GM19467 (cell line): Measurements from ENCODE around the gene KCNAB2.

ENCODE experiments used
- ATAC-seq: cut with Tn5 transposase; IDR thresholded peaks from one replicate; pipeline ENCODE4 v1.9.1; 2021; ENCODE audit warnings: mild to moderate bottlenecking, moderate library complexity; ENCODE audit not compliant: unreplicated experiment

The KCNAB2 gene

DNA sequence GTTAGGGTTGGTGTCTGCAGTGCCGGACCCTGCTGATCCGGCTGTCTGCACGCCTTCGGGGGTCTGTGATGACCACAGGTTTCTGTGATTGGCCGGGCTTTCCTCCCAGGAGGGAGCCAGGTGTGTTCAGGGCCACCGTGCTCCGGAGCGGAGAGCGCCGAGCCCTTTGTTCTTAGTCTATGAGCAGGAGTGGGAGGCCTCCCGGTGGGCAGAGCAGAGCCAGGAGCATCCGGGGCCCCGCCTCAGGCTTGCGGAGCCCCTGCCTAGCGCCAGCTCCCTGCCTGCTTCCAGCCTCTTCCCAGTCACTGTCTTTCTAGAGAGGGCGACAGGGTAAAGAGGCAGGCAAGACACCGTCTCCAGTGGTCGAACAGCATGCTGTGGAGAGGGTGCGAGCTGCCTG is 31.8 kb downstream of the KCNAB2 start:
- no peak for ATAC-seq

DNA sequence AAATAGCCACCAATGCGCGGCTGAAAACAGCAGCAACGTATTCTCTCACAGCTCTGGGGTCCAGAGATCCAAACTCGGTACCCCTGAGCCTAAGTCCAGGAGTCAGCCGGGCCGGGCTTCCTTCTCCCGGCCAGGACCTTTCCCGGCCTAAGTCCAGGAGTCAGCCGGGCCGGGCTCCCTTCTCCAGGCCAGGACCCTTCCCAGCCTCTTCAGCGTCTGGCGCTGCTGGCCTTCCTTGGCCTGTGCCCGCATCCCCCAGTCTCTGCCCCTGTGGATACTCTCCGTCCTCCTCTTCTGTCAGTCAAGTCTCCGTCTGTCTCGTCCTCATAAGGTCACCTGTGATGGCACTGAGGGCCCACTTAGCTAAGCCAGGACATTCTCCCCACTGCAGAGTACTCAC is 32.2 kb downstream of the KCNAB2 start:
- ATAC-seq: no peak

DNA sequence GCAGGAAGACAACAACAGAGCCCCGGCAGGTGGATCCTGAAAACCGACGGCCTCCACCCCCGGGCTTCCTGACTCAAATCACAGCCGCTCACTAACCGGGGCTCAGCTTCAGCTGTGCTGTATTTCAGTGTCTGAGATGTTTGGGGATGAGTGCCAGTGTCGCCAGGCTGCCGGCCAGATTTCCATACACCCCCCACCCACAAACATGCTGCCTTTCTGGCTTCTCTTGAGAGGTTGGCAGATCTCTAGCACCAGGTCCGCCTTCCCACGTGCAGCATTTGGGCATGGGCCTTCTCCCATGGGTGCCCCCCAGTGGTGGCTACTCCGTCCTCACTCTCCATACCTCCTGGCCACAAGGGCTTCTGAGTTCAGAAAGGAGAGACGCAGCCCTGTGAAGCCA is 34.8 kb downstream of the KCNAB2 start:
- no peak for ATAC-seq

DNA sequence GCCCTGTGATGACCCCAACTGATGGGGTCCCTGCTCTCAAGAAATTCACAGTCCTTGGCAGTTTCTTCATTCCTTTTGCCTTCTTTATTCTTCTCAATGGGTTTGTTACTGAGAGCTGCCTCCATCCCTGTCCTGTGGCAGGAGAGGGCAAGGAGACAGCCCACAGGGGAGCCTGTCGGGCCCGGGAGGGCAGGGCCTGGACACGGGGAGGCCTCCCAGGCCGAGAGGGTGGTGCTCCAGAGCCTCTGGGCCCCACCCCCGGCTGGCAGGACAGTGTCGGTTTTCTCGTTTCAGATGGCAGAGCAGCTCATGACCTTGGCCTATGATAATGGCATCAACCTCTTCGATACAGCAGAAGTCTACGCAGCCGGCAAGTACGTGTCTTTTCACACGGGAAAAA is 36.2 kb downstream of the KCNAB2 start:
- ATAC-seq: no peak

DNA sequence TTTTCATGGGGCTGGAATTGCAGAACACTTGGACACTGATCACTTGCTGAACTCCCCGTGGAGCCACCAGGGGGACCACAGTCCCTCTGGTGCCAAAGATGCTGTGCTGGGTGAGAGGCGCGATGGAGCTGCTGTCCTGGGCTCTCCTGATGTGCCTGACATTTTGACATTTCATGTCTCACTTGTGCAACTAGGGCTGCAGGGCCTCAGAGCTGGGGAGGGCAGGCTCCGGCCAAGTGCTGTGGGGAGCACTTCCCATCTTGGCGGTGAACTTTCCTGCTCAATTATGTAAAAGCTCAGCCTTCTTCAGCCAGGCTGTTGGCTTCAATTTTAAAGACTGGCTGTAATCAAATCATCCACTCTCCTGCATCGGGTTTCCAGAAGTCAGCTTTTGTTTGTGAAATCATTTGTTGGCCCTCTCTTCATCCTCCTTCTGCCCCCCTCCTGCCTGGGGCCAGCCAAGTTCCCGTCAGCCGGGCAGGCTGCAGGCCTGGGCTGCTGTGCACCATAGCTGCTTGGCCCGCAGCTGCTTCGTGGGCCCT is 36.8 kb downstream of the KCNAB2 start:
- no peak for ATAC-seq

DNA sequence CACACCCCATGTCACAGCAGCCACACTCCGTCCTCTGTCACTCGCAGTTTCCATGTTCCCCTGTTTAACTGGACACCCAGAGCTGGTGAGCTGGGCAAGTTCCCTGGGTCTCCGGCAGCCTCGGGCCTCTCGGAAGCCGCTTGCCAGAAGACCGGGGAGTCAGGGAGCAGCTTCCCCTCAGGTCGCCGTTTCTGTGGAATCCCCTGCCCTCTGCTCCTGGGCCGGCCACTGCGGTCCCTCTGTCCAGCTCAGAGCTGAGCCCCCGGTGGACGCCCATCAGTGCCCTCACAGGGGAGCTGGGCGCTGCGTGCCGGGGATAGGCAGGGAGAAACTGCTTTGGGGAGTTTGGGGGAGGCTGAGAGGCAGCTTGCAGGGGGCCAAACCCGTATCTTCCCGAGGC is 37.7 kb downstream of the KCNAB2 start:
- no peak for ATAC-seq

DNA sequence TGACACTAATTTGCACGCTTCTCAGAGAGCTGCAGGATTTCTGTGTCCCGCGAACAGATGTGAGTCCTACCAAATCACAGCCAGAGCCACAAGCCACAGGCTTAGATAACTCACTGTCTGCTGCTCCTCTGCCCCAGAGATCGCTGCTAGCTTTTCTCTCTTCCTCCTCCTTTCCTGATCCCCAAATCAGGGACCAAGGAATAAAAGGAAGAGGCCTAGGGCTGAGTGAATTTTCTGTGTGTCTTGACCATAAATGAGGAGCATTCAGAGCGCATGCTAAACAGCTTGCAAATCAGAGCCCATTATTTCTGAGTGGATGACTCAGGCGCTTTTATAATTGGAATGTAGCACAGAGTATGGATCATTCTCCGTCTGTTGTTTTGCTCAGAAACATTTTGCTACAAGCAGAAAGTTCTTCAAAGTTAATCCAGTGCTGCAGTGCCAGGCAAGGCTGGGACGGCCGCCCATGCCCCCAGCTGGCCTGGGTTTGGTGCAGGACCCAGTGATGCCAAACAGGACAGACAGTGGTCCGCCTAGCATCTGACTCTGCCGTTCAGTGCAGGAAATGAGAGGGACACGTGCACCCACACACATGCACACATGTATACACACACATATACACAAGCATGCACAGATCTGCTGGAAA is 38.2 kb downstream of the KCNAB2 start:
- no peak for ATAC-seq

DNA sequence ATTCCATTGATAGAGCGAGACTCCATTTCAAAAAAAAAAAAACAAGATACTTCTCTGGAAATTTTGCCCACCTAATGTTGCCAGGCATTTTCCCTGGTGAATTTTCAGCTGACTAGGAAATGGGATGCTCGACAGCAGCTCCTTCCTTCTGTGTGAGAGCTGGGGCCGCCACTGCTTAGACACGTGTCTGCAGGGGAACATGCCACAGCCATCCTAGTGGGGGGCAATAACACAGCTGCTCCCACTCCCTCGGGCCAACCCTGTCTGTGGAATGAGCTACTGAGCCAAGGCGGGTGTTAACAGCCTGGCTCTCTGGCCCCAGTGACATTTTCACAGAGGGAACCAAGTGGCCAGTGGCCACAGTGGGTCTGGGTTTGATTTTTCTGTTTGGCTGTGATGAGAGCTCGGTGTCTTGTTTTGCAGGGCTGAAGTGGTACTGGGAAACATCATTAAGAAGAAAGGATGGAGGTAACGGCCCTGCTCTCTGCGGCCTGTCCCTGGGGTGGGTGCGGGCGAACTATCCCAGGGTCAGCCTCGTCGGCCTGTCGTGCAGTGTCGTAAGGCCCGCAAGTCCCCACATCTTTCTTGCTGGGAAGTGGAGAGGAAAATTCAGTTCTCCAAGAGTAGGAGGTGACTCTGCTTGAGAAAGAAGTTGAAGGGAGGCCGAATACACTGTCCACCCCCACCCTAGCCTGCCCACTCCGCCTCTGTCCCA is 39.2 kb downstream of the KCNAB2 start:
- ATAC-seq: no peak

DNA sequence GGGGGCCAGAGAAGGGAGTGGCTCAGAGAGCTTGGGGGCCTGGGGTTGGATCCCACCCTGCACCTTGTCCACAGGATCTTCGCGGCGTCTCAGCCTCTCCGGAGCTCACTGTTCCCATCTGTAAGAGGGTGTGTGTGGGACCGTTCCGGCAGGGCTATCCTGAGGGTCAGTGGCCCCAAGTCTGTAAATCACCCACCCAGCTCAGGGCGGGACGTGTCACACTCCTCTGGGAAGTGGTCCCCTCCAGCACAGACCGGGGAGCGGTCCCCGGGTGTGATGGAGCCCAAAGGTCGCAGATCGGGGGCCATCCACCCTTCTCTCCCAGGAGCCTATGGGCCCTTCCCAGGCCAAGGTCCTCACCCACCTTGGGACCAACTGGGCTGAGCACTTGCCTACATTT is 40.0 kb downstream of the KCNAB2 start:
- ATAC-seq: no peak

DNA sequence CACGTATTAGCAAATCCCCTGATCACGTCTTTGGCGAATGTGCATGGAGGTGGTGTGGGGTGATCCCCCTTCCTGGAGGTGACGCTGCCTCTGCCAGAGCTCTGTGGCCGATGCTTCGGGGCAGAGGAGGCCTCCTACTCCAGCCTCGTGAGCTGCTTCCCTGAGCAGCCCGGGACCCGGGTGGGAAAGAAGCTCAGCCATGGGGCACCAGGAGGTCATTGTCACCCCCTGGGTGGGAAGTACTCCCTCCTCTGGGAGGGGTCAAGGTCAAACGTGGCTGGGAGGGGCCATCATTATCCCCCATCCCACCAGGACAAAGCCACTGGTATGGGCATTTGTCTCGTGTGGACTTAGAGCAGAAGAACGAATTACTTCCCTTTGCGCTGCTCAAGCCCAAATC is 40.7 kb downstream of the KCNAB2 start:
- no peak for ATAC-seq

DNA sequence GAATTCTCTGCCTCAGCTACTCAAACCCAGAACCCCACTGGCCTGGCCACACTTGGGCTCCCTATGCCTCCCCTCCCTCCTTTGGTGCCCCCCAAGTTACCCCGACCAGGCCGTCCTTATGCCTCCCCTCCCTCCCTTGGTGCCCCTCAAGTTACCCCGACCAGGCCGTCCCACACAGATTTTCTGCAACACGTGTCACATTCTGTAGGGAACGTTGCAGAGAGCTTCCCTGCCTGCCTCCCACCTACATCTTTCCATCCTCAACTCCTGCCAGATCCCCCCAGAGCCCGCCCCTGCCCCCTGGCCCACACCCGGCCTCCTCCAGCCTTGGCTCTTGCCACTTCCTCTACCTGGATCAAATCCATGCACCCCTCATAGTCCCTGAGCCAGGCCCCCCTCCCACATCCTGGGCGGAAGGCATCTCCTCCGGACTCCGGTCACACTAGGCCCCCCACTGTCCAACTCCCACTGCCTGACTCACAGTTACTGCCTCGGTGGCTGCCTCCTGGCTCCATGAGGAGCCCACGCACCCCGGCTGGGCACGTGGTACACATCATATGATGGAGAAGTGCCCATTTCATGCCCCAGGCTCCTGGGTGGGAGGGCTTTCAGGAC is 41.2 kb downstream of the KCNAB2 start:
- ATAC-seq: no peak

DNA sequence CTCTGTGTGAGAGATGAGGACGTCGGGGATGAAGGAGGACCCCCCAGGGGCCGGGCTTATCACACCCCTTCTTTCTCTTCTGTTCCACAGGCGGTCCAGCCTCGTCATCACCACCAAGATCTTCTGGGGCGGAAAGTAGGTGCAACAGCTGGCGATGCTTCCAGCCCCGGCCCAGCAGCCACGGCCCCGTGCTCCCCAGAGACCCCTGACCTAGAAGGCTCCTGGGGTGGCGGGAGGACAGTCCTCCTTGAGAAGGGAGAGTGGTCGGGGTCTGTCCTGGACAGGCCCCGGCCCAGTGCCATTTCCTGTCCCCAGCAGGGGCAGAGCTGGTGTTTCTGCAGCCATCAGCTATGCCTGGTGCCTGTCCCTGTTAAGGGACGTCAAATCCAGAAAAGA is 41.7 kb downstream of the KCNAB2 start:
- no peak for ATAC-seq

DNA sequence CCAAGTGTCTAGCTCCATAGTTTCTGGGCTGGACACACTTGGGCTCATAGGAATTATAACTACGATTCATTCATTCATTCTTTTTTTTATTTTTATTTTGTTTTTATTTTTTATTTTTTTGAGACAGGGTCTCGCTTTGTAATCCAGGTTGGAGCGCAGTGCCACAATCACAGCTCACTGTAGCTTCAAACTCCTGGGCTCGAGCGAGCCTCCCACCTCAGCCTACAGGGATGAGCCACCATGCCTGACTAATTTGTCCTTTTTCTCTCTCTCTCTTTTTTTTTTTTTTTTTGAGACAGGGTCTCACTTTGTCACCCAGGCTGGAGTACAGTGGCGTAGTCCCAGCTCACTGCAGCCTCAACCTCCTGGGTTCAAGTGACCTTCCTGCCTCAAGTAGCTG is 42.3 kb downstream of the KCNAB2 start:
- ATAC-seq: no peak

DNA sequence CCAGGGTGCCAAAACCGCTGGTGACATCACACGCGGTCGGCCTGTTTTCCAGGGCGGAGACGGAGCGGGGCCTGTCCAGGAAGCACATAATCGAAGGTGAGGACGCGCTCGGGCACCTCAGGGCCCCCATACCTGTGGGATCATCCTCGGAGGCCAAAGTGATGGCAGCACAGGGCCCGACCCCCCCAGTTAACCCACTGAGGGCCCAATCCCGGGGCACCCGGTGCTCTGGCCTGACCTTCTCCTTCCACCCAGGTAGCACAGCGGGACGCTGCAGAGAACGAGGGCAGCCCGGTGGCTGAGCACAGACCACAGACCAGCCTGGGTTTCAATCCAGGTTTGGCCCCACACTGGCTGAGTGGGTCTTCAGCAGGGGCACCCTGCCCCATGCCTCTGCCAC is 43.3 kb downstream of the KCNAB2 start:
- ATAC-seq: no peak

DNA sequence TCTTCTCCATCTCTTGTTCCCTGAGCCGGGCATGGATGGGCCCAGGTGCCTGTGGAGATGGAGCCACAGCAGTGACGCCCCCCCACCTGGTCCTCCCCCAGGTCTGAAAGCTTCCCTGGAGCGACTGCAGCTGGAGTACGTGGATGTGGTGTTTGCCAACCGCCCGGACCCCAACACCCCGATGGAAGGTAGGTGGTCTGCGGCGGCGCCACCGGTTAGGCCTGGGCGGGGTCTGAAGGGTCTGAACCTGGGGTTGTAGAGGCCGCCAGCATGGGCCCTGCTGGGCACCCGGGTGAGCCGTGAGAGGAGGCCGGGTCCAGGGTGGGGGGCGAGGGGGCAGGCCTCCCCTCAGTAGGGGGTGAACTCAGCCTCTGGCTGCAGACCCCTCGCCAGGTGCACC is 44.6 kb downstream of the KCNAB2 start:
- no peak for ATAC-seq

DNA sequence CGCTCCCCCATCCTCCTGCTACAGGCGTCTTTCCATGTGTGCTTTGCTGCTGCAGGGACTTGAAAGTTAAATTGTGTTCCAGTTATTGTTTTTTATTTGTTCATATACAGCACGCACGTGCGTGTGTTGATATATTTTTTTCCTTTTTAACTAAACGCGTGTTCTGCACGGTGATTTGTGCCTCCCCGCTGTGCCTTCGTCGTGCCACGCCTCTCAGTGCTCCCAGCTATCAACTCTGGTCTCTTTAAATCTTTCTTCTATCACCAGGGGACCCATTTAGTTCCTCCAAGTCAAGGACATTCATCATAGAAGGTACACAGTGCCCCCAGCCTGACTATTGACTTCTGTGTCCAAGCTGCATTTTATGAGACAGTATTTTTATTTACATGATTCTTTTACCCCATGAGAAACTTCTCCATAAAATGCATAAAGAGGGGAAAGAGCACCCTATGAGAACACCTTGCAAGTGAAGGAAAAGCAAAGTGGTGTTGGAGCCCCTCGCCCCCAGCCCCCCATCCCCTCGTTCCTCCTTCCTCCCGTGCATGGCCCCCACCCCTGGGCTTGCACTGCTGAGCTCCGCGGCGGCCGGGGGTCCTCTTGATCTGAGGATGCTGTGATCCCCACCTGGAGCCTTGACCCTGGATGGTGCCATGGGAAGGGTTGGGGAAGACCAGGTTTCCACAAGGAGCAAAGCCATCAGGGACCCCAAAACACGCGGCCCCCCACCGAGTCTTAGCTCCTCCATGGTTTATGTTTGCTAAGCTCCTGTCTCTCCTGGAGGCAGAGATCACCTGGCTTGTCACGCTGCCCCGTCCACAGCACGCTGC is 45.5 kb downstream of the KCNAB2 start:
- ATAC-seq: no peak

DNA sequence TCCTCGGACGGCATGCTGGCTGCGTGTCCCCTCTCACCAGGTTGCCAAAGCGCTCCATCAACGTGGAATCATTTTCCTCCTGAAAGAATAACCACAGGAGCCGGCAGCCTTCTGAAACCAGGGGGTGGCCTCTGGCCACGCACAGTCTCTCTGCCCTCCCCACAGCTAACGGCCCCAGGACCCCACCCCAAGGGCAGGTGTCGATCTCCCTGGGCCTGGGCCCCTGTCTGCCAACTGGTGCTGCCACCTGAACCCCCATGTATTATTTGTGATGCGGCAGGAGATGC is 46.1 kb downstream of the KCNAB2 start:
- ATAC-seq: no peak

DNA sequence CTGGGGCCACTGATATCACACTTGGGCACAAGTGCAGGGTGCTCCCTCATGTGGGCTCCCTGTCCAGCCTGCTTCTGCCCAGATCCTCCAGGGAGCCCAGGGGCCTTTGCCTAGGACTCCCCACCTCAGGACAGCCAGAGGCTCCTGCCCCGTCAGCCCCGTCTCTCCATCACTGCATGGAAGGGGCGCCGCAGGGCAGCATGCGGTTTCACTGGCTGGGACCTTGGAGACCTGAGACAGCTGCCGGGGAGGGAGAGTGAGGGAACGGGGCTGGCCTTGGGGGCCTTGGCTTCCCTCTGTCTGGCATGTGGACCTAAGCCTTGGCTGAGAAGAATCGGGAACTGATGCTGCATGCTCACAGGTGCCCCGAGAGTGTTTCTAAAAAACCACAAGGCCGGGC is 46.5 kb downstream of the KCNAB2 start:
- no peak for ATAC-seq

DNA sequence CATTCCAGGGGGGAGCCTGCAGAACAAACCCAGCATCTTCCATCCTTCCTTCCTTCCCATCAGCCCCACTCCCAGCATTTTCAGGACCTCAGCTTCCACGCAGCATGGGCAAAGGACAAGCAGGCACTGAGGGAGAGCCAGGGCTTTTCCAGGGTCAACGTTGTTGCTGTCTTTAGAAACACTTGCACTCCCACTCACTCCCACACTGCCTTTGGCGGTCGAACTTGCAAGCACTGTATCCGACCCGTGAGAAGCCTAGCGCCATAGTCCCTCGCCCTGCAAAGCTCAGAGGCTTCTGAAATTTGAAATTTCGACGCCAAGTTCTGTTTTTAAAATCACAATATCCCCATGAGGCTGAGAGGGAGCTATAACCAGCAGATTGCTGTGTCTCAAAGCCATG is 47.4 kb downstream of the KCNAB2 start:
- no peak for ATAC-seq

DNA sequence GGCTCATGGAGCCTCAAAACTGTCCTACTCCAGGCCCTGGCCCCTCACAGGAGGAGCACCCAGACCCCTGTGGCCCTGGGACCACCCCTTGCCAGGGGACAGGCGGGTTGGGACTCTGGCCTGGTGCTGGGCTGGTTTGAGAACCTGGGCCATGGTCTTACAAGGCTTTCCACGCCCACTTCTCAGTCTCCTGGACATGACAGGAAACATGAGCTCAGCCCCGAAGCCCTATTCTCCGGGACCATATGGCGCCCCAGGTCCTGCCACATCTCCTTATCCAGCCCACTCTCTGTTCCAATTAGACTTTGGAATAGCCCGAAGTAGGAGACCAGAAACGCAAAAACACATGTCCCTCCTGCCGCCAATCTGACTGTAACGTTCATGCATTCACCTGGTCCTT is 47.9 kb downstream of the KCNAB2 start:
- no peak for ATAC-seq

DNA sequence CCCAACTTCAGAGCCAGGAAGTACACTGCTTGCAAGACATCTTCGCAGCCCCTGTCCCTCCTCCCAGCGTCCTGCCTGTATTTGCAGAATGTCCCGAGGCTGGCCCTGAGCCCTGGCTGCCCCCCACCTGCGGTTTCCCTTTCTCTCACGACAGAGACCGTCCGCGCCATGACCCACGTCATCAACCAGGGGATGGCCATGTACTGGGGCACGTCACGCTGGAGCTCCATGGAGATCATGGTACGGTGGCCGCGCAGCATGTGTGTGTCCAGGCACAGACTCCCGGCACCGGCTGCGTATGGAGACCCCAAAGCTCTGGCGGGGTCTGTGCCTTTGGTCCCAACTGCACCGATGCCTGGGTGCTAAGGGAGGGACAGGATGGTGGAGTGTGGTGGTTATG is 48.6 kb downstream of the KCNAB2 start:
- no peak for ATAC-seq
